WTC11 (cell line): ENCODE results near the gene EMC6.

Source experiments
- CREM ChIP-seq: sonication (generic); formaldehyde crosslinking; IDR thresholded peaks from 2 replicates; pipeline ENCODE4 v1.8.1; 2022; ENCODE audit warnings: mild to moderate bottlenecking, missing genetic modification reagents, moderate library complexity
- CTCF ChIP-seq: fragments of 200-600 bp; IDR thresholded peaks from 2 replicates; pipeline ENCODE4 v1.8.0; 2022; ENCODE audit warnings: antibody characterized with exemption
- NFYB ChIP-seq: sonication (generic); formaldehyde crosslinking; conservative IDR thresholded peaks from 2 replicates; pipeline ENCODE4 v1.8.0; 2022; ENCODE audit warnings: low read depth, missing genetic modification reagents

GRCh38 chr17:3669548-3669947 lies 936 bp downstream of the EMC6 start:
- TF ChIP-seq CREM (CRISPR knock-in tag) (no peak), CTCF (no peak), NFYB (CRISPR knock-in tag) (no peak)
